ENCODE measurements around the gene KCNH8.
A peak's percentile ranks its signal among the peaks of the same experiment; 100 is the strongest.
"Not testable (repeated sequence)": the region's sequence is repeated elsewhere in the genome, so short reads cannot be mapped to it uniquely, and the experiment has no call there.

The KCNH8 gene

DNA sequence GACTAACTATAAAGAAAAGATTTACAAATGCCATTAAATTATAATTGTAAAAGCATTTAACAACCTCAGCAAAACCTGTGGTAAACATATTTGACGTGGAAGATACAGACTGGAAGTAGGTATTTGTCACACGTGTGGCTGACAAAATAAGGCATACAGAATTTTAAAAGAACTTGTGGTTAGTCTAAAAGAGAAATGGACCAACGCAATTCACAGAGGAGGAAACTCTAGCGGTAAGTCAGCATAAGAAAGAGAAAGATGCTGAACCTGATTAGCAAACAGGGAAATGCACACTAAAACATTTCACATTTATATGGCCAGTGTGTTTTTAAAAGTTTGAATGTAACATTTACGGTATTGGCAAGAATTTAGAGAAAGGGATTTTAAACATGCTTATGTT is 35.3 kb downstream of the KCNH8 start:
- no peak for ATAC-seq

DNA sequence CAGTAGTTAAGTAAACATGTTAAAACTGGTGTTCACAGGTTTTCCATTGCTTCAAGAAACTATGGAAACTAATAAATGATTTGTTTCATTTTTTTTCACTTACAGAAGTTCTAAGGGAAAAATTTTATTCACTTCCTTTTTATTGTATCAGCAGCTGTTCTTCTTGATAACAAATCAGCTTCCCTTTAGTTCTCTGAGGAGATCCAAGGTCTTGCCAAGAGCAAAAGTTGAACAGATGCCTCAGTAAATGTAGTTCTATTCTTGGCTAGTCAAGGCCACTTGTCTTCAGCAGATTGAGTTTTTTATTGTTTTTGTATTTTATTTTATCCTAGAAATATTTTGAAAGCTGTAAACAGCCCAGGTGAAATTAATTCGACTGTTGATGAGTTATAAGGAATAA is 41.8 kb downstream of the KCNH8 start:
- no peak for ATAC-seq

DNA sequence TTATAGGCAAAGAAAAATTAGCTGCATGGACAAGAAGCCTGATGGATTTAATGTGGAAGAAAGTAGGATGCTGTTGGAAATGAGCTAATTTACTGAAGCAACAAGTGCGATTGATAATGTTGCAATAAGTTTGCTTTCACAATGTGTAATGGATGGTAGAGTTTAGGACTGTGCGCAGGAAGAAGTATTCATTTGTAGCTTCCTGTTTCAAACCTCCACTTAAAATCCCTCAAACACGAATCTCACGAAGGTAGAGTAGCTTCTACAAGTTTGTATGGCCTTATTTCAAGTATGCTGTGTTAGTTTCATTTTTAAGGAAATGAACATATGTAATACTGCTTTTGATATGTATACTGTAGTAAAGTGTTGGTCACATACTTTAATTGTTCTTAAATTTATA is 42.3 kb downstream of the KCNH8 start:
- peak in 1 of 2 donors; percentile 27 for ATAC-seq

DNA sequence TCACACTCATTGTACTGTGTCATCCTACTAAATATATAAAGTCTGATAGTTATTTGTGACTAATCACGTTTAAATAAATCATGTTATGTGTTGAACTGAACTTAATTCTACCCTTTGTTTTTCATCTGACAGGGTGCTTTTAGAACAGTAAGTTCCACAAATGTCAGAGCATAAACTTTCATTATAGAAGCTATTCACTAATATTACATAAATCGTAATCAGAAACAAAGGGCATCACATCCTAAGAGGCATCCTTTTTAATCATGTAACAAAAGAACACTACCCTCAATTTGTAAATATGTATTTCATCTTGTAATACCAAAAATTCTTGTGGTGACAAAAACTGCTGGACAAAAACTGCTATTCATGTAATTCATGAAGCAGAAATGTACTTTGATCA is 50.8 kb downstream of the KCNH8 start:
- ATAC-seq = no peak

DNA sequence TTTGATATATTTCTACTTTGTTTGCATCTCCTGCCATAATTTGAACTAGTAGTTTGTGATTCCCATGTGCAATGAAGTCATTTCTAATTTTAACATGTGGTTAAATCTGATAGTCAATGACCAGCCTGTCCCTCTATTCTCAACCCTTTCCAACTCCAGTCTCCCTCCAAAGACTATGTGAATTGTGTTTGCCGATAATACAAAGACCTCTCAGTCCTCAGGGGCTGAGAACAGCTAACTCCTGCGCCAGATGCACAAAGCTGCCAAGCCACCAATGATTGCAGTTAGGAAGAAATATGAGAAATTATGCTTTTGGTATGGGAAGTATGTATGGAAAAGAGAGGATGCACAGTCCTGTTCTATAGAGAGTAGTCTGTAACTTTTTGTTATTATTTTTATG is 54.0 kb downstream of the KCNH8 start:
- no peak for ATAC-seq

DNA sequence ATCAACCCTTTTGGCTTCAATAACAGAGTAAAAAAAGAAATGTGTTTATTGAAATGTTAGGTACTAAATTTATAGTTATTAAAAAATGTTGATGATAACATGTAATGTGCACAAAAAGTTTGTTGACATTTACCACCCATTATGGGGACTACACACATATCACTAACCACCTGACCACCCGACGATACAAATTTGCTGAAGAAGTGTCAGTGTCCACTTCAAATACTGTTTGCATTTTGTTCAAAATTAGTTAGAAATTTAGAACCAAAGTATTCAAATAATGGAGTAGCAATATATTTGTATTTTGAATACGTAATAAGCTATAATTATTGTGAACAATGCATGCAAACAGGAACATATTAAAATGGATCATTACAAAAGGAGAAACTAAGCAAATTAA is 54.4 kb downstream of the KCNH8 start:
- no peak for ATAC-seq

DNA sequence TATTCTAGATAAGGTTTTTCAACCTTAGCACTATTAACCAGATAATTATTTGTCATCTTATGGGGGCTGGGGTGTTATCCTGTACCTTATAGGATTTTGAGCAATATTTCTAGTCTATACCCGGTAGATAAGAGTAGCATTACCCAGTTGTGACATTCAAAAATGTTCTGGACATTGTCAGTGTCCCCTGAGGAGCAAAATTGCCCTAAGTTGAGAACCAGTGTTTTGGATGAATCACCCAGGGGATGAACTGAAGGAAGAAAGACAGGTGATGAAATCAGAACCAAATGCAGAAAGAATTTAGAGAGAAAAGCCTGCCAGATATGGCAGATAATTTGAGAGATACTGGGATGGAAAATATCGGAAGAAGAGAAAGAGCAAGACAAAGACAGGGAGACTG is 58.2 kb downstream of the KCNH8 start:
- ATAC-seq = no peak

DNA sequence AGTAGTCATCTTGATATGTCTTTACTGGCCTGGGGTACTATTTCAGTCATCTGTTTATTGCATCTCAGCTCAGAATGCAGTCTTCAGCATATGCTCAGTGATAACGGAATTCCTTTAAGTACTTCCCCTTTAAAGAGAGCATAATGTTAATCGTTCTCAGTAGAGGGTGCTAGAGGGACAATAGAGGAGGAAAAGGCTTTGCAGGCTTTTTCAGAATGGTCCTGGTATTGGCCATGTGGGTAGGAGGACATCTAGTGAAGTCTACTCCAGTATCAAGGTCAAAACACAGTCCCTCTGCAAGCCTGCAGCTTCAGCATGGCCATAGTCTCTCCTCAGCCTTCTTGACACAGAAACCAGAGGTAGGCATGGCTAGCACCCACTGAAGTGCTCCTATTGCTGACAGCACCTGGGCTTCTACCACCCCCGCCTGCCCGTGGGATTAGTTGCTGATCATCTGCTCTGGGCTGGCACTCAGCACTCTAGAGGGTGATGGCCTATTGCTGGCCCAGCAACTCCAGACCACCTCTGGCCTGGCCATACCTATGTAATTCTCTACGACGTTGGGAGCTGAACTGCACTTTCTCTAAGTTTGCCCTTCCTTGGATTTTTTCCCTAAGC is 65.4 kb downstream of the KCNH8 start:
- peak in 1 of 2 donors; percentile 30 for ATAC-seq

DNA sequence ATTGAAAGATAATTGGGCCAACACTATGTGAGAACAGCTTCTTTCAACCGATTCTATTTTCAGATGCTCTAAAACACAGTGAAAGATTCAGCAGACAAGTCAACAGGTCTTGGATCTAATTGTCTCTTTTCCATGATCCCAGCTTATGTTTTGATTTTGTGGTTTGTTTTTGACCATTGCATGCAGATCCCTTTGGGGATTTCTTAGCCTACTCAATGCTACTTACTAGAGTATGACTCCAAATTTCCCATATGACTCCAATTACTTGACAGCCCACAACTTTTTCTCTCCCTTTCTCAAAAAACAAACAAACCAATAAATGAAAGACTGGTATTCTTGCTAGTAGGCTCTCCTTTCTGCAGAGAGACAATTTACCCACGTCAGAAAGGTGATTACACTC is 67.1 kb downstream of the KCNH8 start:
- no peak for ATAC-seq

DNA sequence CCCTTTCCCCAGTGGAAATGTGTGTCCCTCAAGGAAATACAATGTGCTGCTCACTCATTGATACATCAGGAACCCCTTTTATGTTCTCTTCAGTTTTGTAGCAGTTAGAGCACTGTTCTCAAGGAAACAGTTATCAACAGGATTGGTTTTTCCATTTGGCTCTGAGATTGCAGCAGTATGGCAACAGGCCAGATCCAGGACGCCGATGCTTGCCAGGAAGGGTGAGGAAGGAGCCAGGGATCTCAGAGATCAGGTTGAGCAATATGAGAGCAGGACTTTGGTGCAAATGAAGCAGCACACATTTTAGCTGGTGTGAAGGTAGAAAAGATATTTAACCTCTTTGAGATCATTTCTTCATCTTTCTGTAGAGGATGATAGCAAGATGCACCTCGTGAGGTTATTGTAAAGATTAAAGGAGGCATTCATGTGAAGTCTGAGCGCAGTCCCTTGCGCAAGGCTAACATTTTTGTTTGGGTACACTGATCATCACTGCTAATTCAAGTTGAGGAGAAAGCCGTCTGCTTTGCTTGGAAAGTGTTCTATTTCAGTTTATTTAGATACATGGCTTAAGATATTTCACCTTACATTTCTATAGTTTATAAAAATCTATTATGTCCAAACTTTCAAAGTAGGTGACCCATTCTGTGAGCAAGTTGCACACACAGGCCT is 68.5 kb downstream of the KCNH8 start:
- ATAC-seq = no peak

DNA sequence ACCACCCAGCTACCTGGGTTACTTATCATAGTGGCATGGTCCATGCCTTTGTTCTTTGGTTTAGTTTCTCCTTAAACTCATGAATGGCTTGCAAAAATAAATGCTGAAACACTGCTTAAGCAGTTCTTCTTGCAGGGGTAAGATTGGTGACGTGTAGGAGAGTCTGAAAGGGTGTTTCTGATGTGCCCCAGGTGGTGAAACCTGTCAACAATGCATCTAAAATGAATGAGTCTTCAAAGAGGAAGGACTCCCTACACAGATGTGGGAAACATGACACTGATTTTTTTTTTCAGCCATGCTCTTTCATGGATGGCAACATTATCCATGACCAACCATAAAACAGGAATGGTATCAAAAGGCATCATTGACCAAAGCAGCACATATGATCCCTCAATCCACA is 72.0 kb downstream of the KCNH8 start:
- peak in 1 of 2 donors; percentile 4 for ATAC-seq

DNA sequence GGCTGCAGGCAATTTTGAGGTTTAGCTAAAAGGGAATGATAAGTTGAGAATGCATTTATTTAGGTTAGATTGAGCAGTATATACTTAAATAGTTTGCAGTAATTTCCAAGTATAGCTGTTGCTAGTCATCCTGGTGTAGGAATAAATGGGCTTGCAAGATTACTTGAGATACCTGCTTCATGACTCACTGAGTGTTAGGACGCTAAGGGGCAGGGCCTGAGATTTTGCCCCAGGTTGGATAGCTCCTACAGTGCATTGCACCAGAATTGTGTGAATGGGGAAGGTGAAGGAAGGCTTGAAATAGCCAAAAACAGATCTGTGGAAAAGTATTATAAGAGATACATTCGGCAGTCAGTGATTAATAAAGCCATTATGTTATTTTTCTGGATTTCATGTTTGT is 72.8 kb downstream of the KCNH8 start:
- no peak for ATAC-seq

DNA sequence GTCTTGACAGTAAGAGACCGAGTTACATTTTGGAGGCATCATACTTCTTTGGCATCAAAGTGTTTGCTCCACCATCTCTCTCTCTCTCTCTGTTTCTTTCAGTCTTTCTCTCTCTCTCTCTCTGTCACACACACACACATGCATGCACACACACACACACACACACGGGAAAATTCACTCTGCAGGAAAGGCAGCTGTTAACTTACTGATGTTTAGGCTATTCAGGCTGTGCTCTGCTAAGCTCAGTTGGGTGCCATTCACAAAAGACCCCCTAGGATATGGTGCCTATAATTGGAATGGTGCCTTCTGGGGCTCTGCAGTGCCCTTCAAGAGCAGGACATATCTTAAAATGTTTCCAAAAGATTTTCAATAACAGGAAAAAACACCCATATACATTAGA is 78.2 kb downstream of the KCNH8 start:
- no peak for ATAC-seq

DNA sequence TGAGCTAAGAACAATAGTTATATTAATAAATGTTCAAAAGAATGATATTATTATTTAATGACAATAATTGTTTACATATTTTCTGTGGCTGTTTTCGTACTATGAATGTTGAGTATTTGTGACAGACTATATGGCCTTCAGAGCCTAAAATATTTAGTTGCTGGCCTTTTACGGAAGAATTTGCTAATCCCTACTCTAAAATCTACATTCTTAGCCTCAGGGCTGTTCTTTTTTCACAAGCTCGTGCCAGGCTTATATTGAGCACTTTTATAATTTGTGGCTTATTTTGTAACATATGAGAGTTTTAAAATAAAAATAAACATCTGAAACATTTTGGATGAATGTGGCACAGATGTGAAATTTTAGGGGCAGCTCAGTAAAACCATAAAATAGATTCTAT is 79.9 kb downstream of the KCNH8 start:
- ATAC-seq = no peak

DNA sequence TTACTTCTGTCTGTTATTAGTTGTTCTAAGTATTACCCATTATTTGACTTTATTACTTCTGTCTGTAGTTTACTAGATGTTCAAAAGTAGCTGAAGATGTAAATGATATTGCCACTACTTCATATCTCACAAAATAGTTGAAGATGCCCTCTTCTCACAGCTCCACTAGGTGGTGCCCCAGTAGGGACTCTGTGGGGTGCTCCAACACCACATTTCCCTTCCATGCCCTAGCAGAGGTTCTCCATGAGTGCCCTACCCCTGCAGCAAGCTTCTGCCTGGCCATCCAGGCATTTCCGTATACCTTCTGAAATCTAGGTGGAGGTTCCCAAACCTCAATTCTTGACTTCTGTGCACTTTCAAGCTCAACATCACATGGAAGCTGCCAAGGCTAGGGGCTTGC is 80.8 kb downstream of the KCNH8 start:
- peak in 1 of 2 donors; percentile 35 for ATAC-seq

DNA sequence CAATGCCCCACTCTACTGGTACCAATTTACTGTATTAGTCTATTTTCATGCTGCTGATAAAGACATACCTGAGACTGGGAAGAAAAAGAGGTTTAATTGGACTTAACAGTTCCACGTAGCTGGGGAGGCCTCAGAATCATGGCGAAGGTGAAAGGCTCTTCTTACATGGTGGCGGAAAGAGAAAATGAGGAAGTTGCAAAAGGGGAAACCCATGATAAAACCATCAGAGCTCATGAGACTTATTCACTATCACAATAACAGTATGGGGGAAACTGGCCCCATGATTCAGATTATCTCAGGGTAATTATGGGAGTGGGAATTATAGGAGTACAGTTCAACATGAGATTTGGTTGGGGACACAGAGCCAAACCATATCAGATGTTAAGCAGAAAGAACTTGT is 81.6 kb downstream of the KCNH8 start:
- ATAC-seq = peak in 1 of 2 donors; percentile 17

DNA sequence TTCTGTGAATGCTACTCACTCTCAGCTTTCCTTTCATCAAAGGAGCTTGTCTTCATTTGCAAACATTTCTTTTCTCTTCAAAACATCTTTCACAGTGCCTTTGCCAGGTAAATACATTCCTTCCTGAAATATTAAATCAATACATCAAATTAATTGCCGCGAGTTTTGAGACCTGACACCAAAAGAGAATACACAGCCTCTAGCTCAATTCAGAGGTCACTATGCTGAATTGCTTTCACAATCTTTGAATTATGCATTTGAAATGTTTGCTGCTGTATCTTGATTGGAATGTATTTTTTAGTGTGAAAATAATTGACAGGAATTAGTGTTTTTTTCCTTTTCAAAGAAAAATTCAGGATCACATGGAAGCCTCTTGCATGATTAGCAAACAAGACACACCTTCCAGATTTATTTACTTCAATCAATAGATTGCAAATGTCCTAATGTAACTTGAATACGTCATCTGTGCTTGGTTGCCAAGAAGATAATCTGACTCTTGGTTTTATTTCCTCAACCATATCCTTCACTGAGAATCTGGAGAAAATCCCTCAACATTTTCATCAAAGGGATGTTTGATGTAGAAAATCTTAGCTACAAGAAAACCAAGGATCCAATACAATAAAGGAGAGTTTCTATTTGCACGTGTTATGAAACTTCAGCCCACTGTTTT is 83.6 kb downstream of the KCNH8 start:
- no peak for ATAC-seq

DNA sequence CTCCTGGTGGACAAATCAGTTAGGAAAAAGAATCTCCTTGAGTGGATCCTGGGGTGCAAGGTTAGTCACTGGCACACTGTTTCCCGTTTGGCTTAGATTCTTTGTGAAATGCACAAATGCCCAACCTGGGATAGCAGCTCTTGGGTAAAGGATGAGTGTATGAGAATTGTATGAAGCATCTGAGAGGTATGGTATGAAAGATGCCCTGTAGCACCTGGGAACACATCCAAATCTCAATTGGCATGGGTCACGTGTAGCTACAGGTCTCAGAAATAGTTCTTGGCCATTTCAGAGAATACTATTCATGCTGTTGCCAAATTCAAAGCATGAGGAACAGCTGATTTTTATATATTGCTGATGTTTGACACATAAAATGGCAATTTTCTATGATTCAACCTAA is 84.3 kb downstream of the KCNH8 start:
- ATAC-seq = no peak

DNA sequence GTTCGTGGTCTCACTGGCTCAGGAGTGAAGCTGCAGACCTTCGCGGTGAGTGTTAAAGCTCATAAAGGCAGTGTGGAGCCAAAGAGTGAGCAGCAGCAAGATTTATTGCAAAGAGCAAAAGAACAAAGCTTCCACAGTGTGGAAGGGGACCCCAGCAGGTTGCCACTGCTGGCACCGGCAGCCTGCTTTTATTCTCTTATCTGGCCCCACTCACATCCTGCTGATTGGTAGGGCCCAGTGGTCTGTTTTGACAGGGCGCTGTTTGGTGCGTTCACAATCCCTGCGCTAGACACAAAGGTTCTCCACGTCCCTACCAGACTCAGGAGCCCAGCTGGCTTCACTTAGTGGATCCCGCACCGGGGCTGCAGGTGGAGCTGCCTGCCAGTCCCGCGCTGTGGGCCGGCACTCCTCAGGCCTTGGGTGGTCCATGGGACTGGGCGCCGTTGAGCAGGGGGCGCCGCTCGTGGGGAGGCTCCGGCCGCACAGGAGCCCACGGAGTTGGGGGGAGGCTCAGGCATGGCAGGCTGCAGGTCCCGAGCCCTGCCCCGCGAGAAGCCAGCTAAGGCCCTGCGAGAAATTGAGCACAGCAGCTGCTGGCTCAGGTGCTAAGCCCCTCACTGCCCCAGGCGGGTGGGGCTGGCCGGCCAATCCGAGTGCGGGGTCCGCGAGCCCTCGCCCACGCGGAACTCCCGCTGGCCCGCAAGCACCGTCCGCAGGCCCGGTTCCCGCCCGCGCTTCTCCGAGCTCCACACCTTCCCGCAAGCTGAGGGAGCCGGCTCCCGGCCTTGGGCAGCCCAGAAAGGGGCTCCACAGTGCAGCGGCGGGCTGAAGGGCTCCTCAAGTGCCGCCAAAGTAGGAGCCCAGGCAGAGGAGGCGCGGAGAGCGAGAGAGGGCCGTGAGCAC is 85.8 kb downstream of the KCNH8 start:
- ATAC-seq = not testable (repeated sequence)

DNA sequence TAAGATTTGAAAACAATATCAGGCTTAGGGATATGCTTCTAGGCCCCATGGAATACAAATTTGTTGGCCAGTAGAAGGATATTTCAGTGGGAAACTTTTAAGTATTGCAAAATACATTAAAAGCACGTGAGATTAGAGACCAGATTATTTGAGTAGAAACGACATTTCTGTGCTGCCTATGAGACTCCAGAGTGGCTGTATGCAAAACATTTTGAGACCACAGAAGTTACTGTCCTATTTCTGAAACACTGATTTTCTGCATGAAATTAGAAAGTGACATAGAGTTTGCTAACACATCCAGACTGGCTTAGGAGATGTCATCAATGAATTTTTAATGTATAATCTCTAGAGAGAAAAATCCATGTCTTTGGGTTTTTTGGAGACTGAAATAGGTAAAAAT is 99.8 kb downstream of the KCNH8 start:
- no peak for ATAC-seq

DNA sequence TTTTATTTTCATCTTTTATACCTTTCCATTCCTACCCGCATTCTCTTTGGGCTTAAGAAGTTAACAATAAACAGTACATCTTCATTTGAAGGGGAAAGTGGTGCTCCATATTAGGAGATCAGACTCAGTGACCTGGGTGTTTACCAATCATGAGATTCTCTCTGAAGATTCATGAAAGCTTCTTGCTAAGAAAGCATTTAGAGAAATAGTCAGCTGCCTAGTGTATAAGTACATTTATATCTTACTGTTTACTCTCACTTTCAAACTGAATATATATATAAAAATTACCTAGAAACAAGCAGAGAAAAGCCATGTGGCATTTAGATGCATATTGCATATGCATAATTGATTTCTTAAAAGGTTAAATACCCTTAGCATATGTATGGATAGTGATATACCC is 100.5 kb downstream of the KCNH8 start:
- no peak for ATAC-seq

DNA sequence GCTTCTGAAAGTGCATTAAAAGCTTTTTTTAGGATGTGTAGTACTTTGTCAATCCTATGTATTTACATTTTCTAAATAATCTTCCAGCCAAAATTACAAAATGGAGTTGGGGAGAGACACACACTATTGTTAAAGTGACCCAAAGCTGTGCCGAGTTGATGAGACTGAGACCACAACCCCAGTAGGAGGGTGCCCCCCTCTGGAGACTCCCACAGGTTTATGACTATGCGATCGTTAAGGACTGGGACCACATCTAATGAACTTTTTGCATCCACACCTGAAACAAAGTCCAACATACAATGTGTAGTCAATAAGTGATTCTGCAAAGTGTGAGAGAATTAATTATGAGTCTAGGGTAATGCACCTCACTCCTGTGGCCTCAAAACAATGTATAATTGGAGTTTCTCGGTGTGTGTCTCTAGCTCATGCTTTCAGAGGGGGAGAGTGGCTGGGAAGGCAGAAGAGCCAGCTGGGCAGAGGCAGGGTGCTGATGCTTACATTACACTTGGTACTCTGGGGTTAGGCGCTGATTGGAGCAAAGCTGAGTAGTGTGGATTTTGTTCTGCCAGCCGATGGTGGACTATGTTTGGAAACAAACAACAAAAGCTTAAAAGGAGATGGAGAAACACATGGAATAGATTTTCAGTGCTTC is 102.8 kb downstream of the KCNH8 start:
- ATAC-seq = no peak

DNA sequence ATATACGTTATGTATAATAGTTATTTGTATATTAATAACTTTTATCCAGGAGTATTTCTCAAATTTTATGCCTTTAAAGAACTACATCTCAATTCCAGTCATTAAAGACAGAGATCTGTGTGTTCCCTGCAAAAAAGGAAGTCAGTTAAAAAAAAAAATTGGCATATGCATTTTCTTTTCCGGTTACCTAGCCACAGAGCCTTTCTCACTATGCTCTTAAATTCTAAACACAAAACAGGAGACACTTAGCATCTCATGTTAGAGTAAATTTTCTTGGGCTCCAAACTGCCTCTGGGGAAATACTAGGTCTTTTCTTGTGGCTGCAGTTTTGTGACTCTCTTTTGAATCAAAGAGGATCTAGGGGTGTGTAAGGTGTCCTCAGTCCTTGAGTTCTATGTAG is 105.9 kb downstream of the KCNH8 start:
- ATAC-seq = no peak
